Stimulated activated CD8-positive, alpha-beta memory T cell treated with anti-CD3 and anti-CD28 coated beads, Interleukin-4, amount 100 ng/mL, for 24 hours (primary cell): ENCODE measurements around the gene UGGT2.
"Not testable (repeated sequence)": the region's sequence is repeated elsewhere in the genome, so short reads cannot be mapped to it uniquely, and the experiment has no call there.

Experiments
- DNase-seq: peaks from one replicate; pipeline ENCODE4 v3.0.0-alpha.2; 2020; ENCODE audit warnings: low read depth

UGGT2 gene

GRCh38 chr13:95957331-95957730 lies 95.9 kb downstream of the UGGT2 start:
- DNase-seq, result no peak

- no peak for DNase-seq
Measured at GRCh38 chr13:95956589-95957148, 96.5 kb downstream of the UGGT2 start.

DNA sequence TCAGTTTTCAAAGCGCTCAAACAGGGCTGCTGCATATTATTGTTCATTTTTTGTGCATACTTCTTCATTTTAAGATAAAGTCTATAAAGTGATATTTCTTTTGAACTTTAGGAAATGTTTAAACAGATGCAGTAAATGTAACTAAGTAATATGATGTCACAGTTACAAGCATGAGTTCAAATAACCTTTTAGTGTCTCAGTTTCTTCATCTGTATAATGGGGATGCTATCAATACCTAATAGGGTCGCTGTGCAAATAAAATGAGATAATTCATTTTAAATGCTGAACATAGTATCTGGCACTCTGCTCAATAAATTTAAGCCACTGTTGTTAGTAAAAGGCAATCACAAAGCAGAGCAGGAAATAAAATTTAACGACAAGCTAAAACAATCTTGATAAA lies 97.5 kb downstream of the UGGT2 start:
- no peak for DNase-seq

- no peak for DNase-seq
Measured at GRCh38 chr13:95955255-95955654, 97.9 kb downstream of the UGGT2 start.

DNA sequence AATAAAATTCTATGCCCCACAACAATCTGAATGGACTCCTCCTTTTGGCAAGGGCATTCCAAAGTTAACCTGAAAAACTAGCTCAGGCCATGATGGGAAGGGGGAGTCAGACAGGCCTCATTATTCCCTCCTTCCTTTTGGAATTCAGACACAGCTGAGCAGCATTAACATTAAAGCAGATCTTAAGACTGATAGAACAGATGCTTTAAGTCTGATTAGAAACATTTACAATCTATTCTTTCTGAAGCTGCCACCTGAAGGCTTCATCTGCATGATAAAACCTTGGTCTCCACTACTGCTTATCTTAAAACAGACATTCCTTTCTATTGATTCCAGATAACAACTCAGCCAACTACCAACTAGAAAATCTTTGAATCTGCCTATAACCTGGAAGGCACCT lies 98.9 kb downstream of the UGGT2 start:
- no peak for DNase-seq

- DNase-seq, result no peak
Measured at GRCh38 chr13:95950103-95950502, 103.1 kb downstream of the UGGT2 start.

DNA sequence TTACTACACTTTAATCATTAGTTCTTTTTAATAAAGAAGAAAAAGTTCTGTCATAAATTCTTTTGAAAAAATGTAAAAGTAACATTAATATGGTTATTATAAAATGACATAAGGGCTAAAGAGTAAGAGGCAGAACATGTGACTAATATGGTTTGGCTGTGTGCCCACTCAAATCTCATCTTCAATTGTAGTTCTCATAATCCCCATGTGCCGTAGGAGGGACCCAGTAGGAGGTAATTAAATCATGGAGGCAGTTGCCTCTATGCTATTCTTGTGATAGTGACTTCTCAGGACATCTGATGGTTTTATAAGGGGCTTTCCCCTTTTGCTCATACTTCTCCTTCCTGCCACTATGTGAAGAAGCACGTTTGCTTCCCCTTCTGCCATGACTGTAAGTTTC lies 104.5 kb downstream of the UGGT2 start:
- DNase-seq, result no peak

DNA sequence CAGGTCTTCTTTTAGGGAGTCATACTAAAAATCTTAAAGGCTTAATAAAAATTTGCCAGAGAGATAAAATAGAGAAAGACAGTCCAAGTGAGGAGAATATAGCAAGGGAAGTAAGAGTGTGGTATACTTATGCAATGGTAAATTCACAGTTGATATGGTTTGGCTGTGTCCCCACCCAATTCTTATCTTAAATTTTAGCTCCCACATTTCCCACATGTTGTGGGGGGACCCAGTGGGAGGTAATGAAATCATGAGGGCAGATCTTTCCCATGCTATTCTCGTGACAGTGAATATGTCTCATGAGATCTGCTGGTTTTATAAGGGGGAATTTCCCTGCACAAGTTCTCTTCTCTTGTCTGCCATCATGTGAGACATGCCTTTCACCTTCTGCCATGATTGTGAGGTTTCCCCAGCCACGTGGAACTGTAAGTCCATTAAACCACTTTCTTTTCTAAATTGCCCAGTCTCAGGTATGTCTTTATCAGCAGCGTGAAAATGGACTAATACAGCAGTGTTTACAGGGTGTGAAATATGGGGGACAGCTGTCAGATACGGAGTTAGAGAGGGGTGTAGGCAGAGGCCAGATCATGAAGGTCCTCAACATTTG lies 115.4 kb downstream of the UGGT2 start:
- DNase-seq, result no peak

GRCh38 chr13:95931300-95932025 lies 121.7 kb downstream of the UGGT2 start:
- DNase-seq, result no peak

GRCh38 chr13:95929430-95929829 lies 123.8 kb downstream of the UGGT2 start:
- no peak for DNase-seq

GRCh38 chr13:95928367-95928906 lies 124.8 kb downstream of the UGGT2 start:
- DNase-seq, result not testable (repeated sequence)

DNA sequence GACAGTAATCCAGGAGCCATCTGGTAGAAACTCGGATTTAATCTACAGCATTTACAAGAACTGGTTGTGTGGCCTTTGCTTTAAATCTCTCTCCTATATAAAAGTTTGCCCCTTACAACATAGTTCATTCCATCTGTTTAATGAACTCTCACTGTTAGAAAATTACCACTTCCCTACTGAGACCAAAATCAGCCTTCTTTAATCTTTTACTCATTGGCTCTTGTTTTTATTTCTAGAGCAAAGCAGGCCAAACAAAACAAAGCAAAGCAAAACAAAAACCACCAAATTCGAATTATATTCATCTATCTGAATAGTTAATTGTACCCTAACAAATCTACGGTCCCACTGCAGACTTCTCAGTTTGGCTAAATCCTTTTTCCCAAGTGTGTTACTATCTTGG lies 127.0 kb downstream of the UGGT2 start:
- no peak for DNase-seq

GRCh38 chr13:95924389-95924994 lies 128.7 kb downstream of the UGGT2 start:
- no peak for DNase-seq

GRCh38 chr13:95921485-95921884 lies 131.7 kb downstream of the UGGT2 start:
- DNase-seq, result no peak

DNA sequence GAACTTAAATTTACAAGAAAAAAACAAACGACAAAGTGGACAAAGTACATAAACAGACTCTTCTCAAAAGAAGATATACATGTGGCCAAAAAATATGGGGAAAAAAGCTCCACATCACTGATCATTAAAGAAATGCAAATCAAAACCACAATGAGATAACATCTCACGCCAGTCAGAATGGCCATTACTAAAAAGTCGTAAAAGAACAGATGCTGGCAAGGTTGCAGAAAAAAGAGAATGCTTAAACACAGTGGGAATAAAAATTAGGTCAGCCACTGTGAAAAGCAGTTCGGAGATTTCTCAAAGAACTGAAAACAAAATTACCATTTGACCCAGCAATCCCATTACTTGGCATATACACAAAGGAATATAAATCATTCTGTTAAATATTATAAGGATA lies 132.7 kb downstream of the UGGT2 start:
- no peak for DNase-seq

DNA sequence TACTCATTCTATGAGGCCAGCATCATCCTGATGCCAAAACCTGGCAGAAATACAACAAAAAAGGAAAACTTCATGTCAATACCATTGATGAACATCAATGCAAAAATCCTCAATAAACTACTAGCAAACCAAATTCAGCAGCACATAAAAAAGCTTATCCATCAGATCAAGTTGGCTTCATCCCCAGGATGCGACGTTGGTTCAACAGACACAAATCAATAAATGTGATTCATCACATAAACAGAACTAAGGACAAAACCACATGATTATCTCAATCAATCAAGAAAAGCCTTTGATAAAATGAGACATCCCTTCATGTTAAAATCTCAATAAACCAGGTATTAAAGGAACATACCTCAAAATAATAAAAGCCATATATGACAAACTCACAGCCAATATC lies 134.3 kb downstream of the UGGT2 start:
- DNase-seq, result no peak

- DNase-seq, result no peak
Measured at GRCh38 chr13:95914991-95915501, 138.2 kb downstream of the UGGT2 start.

DNA sequence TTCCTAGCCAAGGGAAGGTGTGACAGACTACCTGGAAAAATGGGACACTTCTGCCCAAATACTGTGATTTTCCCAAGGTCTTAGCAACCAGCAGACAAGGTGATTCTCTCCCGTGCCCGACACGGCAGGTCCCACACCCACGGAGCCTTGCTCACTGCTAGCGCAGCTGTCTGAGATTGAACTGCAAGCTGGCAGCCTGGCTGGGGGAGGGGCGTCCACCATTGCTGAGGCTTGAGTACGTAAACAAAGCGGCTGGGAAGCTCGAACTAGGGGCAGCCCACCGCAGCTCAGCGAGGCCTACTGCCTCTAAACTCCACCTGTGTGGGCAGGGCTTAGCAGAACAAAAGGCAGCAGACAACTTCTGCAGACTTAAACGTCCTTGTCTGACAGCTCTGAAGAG lies 146.2 kb downstream of the UGGT2 start:
- no peak for DNase-seq

DNA sequence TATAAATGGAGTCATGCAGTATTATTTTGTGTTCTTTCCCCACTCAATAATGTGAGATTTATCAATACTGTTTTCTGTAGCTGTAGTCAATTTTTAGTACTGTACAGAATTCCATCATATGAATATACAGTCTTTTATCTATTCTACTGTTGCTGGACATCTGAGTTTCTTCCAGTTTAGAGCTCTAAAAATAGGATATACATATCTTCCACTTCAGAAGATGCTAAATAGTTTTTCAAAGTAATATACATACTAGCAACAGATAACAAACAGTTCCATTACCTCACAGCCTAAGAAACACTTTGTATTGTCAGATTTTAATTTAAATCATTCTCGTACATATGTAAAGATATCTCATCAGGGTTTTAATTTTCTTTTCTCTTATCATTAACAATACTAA lies 149.6 kb downstream of the UGGT2 start:
- no peak for DNase-seq

- DNase-seq, result no peak
Measured at GRCh38 chr13:95902741-95903140, 150.5 kb downstream of the UGGT2 start.

DNA sequence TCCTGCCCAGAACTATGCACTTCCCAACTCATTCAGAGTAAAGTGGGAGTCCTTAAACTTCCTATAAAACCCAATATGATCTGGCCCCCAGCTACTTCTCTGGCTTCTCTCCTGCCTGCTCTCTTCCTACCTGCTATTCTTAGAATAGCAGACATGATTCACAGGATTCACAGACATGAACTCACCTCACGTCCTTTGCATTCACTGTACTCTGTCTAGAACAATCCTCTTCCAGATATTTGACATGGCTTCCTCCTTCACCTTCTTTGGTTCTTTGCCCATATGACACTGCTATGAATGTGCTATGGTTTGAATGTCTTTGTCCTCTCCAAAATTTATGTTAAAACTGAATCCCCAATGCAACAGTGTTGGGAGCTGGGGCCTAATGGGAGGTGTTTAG lies 154.9 kb downstream of the UGGT2 start:
- DNase-seq, result no peak

DNA sequence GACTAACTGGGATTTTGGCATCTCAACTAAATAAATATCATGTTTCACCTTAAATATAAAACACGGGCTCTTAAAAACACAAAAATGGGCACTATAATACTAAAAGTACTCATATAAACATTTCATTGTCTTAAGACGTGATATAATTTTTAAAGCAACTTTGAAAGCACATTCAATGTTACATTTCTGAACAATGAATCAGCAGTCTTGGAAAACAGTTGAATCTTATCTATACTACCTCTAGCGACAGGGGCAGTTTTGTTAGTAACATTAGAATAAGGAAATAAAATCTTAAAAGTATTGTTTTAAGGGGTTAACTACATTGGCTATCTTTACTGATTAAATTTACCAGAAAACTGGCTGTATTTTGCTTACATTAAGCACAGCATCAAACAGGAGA lies 156.9 kb downstream of the UGGT2 start:
- DNase-seq, result no peak

- no peak for DNase-seq
Measured at GRCh38 chr13:95893861-95894260, 159.3 kb downstream of the UGGT2 start.
